AG09309 (cell line): ENCODE data around the gene ALG14.

Experiments
- DNase-seq: peaks from one replicate; pipeline ENCODE4 v3.0.0-alpha.2; 2010; ENCODE audit warnings: low read depth
- H3K4me3 ChIP-seq: 2 replicates; pipeline ENCODE4 v1.5.1; 2011; ENCODE audit warnings: mild to moderate bottlenecking, low read depth, low read length, moderate library complexity; ENCODE audit not compliant: control insufficient read depth
- TF ChIP-seq, protein P1 (sequence below): IDR thresholded peaks from 2 replicates; pipeline ENCODE4 v1.5.1; 2011; ENCODE audit warnings: mild to moderate bottlenecking, low read depth, low read length, inconsistent platforms; ENCODE audit not compliant: insufficient read depth, control insufficient read depth; ENCODE audit errors: missing control alignments

Gene ALG14

GRCh38 chr1:94954263-94955220 is 118.2 kb downstream of the ALG14 start:
- no peak for DNase-seq
- no peak overlapping the region for H3K4me3 ChIP-seq
- TF ChIP-seq, protein P1, sequence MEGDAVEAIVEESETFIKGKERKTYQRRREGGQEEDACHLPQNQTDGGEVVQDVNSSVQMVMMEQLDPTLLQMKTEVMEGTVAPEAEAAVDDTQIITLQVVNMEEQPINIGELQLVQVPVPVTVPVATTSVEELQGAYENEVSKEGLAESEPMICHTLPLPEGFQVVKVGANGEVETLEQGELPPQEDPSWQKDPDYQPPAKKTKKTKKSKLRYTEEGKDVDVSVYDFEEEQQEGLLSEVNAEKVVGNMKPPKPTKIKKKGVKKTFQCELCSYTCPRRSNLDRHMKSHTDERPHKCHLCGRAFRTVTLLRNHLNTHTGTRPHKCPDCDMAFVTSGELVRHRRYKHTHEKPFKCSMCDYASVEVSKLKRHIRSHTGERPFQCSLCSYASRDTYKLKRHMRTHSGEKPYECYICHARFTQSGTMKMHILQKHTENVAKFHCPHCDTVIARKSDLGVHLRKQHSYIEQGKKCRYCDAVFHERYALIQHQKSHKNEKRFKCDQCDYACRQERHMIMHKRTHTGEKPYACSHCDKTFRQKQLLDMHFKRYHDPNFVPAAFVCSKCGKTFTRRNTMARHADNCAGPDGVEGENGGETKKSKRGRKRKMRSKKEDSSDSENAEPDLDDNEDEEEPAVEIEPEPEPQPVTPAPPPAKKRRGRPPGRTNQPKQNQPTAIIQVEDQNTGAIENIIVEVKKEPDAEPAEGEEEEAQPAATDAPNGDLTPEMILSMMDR = no peak

- TF ChIP-seq, protein P1 = no peak
- no peak for DNase-seq
- no peak overlapping the region for H3K4me3 ChIP-seq
Measured at GRCh38 chr1:94953746-94954145, 119.0 kb downstream of the ALG14 start.

DNA sequence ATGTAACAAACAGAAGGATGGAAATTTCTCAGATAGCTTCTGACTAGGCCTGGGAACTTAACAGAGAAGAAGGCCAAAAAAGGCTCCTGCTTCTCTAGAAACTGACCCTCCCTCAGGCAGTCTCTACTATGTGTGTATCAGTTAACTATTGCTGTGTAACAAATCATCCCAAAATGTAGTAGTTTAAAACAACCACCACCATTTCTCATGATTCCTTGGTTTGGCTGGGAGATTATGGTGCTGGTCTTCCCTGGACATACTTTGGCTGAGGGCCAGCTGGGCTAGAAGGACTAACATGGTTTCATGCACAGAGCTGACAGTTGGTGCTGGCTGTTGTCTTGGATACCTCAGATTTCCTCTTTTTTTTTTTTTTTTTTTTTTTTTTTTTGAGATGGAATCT is 119.6 kb downstream of the ALG14 start:
- TF ChIP-seq, protein P1 = no peak
- no peak for DNase-seq
- no peak overlapping the region for H3K4me3 ChIP-seq

DNA sequence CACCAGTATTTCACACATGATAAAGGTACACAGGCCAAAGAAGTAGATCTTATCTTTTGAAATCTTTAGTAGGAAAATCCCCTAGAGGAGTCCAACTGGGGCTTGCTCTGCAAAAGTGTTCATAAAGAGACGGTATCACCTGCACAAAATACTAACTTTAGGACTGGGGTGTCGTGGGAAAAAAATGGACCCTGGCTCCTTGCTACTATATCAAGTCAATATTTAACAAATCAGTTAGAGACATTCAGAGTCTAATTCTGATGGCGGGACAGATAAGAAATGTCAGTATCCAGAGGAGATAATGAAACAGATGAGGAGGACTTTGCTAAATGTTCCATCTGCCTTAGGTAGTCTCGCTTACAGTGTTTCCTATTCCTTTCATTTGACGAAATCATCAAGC is 120.2 kb downstream of the ALG14 start:
- DNase-seq = no peak
- H3K4me3 ChIP-seq = no peak overlapping the region
- TF ChIP-seq, protein P1 = no peak

DNA sequence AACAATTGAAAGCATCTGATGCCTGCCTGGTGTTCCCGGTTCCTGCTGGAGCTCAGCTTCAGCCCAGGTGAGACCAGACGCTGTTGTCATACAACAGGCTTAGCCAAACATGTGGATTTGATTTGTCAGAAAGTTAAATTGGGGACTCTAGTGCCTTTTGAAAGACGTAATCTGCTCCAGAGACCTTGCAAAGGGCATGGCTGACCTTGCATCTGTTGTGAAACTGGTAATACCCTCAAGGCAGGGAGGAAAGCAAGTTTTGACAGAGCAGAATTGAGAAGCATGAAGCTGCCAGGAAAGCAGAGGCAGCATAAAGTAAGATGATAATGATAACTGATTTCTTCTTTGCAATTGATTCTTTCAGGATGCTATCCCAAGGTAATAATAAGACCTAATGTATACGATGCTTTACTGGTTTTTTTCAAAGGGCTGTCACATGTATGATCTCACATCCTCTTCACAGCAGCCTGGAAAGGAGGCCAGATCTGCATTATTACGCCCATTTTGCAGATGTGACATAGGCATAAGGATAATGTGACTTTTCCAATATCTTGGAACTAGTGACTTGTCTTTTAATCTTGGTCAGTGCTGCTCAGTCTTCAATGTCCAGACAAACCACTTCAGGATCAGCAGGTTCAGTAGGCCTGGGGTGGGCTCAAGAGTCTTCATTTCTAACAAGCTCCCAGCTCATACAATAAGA is 121.1 kb downstream of the ALG14 start:
- DNase-seq = no peak
- no peak overlapping the region for H3K4me3 ChIP-seq
- TF ChIP-seq, protein P1 = no peak

- TF ChIP-seq, protein P1 = no peak
- DNase-seq = no peak
Measured at GRCh38 chr1:94951046-94951445, 121.7 kb downstream of the ALG14 start.

More at GRCh38 chr1:94951046-94951445, 121.7 kb downstream of the ALG14 start:
- H3K4me3 ChIP-seq = no peak overlapping the region
